ENCODE measurements around the gene PTDSS2. TPM values are rescaled to one million over a fixed set of nuclear protein-coding genes. Genes with fewer than 3 reads are reported as not detected.

PTDSS2 gene
- total and polyA plus RNA-seq, 4 donors, result 5.1 to 15.6 (median 10.2) TPM

DNA sequence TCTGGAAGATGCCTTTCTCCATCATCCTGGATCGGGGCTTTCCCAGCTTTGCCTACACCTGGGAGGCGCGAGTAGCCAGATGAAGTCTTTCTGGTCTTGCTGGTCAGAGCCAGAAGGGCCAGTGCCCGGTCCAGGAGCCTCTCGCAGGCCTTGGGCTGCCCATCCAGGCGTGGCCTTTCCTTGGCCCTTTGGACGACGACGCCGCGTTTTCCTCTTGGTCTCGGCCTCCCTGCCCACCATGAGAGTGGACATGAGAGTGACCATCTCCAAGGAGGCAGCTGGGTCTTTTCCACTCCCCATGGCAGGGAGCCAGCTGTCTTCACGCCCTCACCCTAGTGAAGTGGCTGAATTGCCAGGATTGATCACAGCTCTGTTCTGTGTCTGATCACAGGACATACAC, 3.5 kb downstream of the PTDSS2 start:
- no peak for TF ChIP-seq RAD21 (IDR thresholded peaks at IDR 0.05)
- TF ChIP-seq NR2F2 (IDR thresholded peaks at IDR 0.05), result no peak
- TF ChIP-seq, protein P1, sequence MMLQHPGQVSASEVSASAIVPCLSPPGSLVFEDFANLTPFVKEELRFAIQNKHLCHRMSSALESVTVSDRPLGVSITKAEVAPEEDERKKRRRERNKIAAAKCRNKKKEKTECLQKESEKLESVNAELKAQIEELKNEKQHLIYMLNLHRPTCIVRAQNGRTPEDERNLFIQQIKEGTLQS (IDR thresholded peaks at IDR 0.05), result no peak
- TF ChIP-seq, protein P2, sequence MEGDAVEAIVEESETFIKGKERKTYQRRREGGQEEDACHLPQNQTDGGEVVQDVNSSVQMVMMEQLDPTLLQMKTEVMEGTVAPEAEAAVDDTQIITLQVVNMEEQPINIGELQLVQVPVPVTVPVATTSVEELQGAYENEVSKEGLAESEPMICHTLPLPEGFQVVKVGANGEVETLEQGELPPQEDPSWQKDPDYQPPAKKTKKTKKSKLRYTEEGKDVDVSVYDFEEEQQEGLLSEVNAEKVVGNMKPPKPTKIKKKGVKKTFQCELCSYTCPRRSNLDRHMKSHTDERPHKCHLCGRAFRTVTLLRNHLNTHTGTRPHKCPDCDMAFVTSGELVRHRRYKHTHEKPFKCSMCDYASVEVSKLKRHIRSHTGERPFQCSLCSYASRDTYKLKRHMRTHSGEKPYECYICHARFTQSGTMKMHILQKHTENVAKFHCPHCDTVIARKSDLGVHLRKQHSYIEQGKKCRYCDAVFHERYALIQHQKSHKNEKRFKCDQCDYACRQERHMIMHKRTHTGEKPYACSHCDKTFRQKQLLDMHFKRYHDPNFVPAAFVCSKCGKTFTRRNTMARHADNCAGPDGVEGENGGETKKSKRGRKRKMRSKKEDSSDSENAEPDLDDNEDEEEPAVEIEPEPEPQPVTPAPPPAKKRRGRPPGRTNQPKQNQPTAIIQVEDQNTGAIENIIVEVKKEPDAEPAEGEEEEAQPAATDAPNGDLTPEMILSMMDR (IDR thresholded peaks at IDR 0.05; ENCODE audit: low read depth, low read length, missing input control), result no peak
- TF ChIP-seq JUND (IDR thresholded peaks at IDR 0.05), result no peak
- TF ChIP-seq, protein P3, sequence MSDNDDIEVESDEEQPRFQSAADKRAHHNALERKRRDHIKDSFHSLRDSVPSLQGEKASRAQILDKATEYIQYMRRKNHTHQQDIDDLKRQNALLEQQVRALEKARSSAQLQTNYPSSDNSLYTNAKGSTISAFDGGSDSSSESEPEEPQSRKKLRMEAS (IDR thresholded peaks at IDR 0.05), result no peak
- TF ChIP-seq FOXA2 (IDR thresholded peaks at IDR 0.05), result no peak
- TF ChIP-seq, protein P4, sequence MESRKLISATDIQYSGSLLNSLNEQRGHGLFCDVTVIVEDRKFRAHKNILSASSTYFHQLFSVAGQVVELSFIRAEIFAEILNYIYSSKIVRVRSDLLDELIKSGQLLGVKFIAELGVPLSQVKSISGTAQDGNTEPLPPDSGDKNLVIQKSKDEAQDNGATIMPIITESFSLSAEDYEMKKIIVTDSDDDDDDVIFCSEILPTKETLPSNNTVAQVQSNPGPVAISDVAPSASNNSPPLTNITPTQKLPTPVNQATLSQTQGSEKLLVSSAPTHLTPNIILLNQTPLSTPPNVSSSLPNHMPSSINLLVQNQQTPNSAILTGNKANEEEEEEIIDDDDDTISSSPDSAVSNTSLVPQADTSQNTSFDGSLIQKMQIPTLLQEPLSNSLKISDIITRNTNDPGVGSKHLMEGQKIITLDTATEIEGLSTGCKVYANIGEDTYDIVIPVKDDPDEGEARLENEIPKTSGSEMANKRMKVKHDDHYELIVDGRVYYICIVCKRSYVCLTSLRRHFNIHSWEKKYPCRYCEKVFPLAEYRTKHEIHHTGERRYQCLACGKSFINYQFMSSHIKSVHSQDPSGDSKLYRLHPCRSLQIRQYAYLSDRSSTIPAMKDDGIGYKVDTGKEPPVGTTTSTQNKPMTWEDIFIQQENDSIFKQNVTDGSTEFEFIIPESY (IDR thresholded peaks at IDR 0.05), result no peak
- no peak for TF ChIP-seq HNF4A (conservative IDR thresholded peaks at IDR 0.05)
- TF ChIP-seq RXRA (IDR thresholded peaks at IDR 0.05), result no peak
- TF ChIP-seq, protein P5, sequence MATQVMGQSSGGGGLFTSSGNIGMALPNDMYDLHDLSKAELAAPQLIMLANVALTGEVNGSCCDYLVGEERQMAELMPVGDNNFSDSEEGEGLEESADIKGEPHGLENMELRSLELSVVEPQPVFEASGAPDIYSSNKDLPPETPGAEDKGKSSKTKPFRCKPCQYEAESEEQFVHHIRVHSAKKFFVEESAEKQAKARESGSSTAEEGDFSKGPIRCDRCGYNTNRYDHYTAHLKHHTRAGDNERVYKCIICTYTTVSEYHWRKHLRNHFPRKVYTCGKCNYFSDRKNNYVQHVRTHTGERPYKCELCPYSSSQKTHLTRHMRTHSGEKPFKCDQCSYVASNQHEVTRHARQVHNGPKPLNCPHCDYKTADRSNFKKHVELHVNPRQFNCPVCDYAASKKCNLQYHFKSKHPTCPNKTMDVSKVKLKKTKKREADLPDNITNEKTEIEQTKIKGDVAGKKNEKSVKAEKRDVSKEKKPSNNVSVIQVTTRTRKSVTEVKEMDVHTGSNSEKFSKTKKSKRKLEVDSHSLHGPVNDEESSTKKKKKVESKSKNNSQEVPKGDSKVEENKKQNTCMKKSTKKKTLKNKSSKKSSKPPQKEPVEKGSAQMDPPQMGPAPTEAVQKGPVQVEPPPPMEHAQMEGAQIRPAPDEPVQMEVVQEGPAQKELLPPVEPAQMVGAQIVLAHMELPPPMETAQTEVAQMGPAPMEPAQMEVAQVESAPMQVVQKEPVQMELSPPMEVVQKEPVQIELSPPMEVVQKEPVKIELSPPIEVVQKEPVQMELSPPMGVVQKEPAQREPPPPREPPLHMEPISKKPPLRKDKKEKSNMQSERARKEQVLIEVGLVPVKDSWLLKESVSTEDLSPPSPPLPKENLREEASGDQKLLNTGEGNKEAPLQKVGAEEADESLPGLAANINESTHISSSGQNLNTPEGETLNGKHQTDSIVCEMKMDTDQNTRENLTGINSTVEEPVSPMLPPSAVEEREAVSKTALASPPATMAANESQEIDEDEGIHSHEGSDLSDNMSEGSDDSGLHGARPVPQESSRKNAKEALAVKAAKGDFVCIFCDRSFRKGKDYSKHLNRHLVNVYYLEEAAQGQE (IDR thresholded peaks at IDR 0.05), result no peak
- no peak for TF ChIP-seq FOXA1 (IDR thresholded peaks at IDR 0.05)
- TF ChIP-seq TAF1 (conservative IDR thresholded peaks at IDR 0.05), result no peak
- no peak for TF ChIP-seq SP1 (IDR thresholded peaks at IDR 0.05)
- no peak for TF ChIP-seq GABPA (IDR thresholded peaks at IDR 0.05 in 1 of 2, conservative IDR thresholded peaks at IDR 0.05 in 1 of 2)
- no peak for TF ChIP-seq HNF4G (IDR thresholded peaks at IDR 0.05)
- no peak for TF ChIP-seq EGR1 (IDR thresholded peaks at IDR 0.05; ENCODE audit: low read depth in 2 of 2)
- Histone ChIP-seq H3K36me3 (ENCODE audit: control insufficient read depth in 4 of 4, insufficient read depth in 3 of 4, low read depth in 1 of 4, low read length in 3 of 4) (peaks cover 3 to 18% (median 5%) of the 10 kb centered on the region in 4 donors), H3K4me1 (ENCODE audit: control insufficient read depth in 4 of 4, insufficient read depth in 4 of 4, low read length in 3 of 4) (peaks cover 8 to 27% (median 20%) of the 10 kb centered on the region in 4 donors)

More for the DNA sequence above, 3.5 kb downstream of the PTDSS2 start:
- WGBS, result 90% methylated on average over 13 of the region's 13 CpGs
- Histone ChIP-seq H3K4me3 (ENCODE audit: low read depth in 1 of 3, low read length in 3 of 3) (no peak overlapping the region), H3K9me3 (ENCODE audit: control insufficient read depth in 4 of 4, low read length in 3 of 4) (no peaks in the 10 kb centered on the region), H3K27ac (ENCODE audit: low read depth in 1 of 2, low read length in 2 of 2) (no peak overlapping the region), H3K9ac (ENCODE audit: low read depth in 1 of 2, low read length in 2 of 2) (no peak overlapping the region), H3K27me3 (ENCODE audit: control insufficient read depth in 4 of 4, insufficient read depth in 4 of 4, low read length in 3 of 4) (no peaks in the 10 kb centered on the region)
- DNase-seq (ENCODE audit: low spot score), result no peak
